A549 (cell line): ENCODE measurements around the gene PHLDA1. TPM values are rescaled to one million over a fixed set of nuclear protein-coding genes. Genes with fewer than 3 reads are reported as not detected.

Experiments used
- ATAC-seq, 2 experiments: fragments of 200-7000 bp in 1 of 2; fragments of >200 bp in 1 of 2; cut with Nextera tagmentation in 1 of 2; cut with Tn5 transposase in 1 of 2; 3 replicates each; pipeline versions ENCODE4 v1.8.0 to v1.9.1; 2018 to 2020; ENCODE audit warnings: mild to moderate bottlenecking in 1 of 2, moderate library complexity in 1 of 2
- CTCF ChIA-PET: fragments of 300-600 bp; sonication (Branson Sonifier 250); formaldehyde crosslinking; extraction: SDS; loops from one replicate; lab custom pipeline; 2021; ENCODE audit warnings: antibody characterized with exemption, inconsistent platforms; lab: Yijun Ruan, JAX
- POLR2A ChIA-PET: fragments of 350-600 bp; formaldehyde crosslinking; extraction: SDS; loops from one replicate; lab custom pipeline; 2021; ENCODE audit warnings: antibody characterized with exemption, inconsistent platforms; lab: Yijun Ruan, JAX
- DNase-seq, 2 experiments: peaks; one replicate each; pipeline versions ENCODE4 v3.0.0 to v3.0.0-alpha.2; 2011 to 2016; ENCODE audit warnings: low read depth in 1 of 2, low spot score in 1 of 2
- FAIRE-seq: peaks from 2 replicates; lab custom pipeline; 2011; peaks lifted over from hg19 to GRCh38; lab: Jason Lieb, UNC
- H3K27ac ChIP-seq, 2 experiments: fragments of >200 bp; sonication (Bioruptor Twin); formaldehyde crosslinking; 3 replicates each; pipeline ENCODE4 v1.5.1; 2016 to 2017
- H3K4me1 ChIP-seq: fragments of >200 bp; sonication (Bioruptor Twin); formaldehyde crosslinking; 3 replicates; pipeline ENCODE4 v1.6.1; 2016
- H3K4me2 ChIP-seq: fragments of >200 bp; sonication (Bioruptor Twin); formaldehyde crosslinking; 3 replicates; pipeline ENCODE4 v1.6.1; 2016
- H3K4me3 ChIP-seq: fragments of >200 bp; sonication (Bioruptor Twin); formaldehyde crosslinking; 3 replicates; pipeline ENCODE4 v1.5.1; 2016
- H3K9me3 ChIP-seq: fragments of >200 bp; sonication (Bioruptor Twin); formaldehyde crosslinking; 3 replicates; pipeline ENCODE4 v1.6.1; 2016
- BHLHE40 ChIP-seq: IDR thresholded peaks from 2 replicates; pipeline ENCODE4 v1.6.1; 2012; ENCODE audit warnings: low read depth, low read length, inconsistent platforms
- CHD2 ChIP-seq: fragments of 150-350 bp; IDR thresholded peaks from 2 replicates; pipeline ENCODE4 v1.6.1; 2014; ENCODE audit warnings: low read length; ENCODE audit not compliant: partially characterized antibody
- CTCF ChIP-seq: fragments of >200 bp; sonication (Bioruptor Twin); formaldehyde crosslinking; IDR thresholded peaks from 3 replicates; pipeline ENCODE4 v1.5.1; 2016
- EHMT2 ChIP-seq: fragments of 200-600 bp; sonication (generic); IDR thresholded peaks from 2 replicates; pipeline ENCODE4 v1.6.1; 2016; ENCODE audit warnings: antibody characterized with exemption, low read depth, mild to moderate bottlenecking, moderate library complexity
- FOSB ChIP-seq: fragments of 250-450 bp; sonication (Bioruptor Pico); IDR thresholded peaks from 2 replicates; pipeline ENCODE4 v1.5.0; 2020; ENCODE audit warnings: mild to moderate bottlenecking, moderate library complexity
- FOXS1 ChIP-seq: fragments of 250-450 bp; sonication (Bioruptor Pico); IDR thresholded peaks from 2 replicates; pipeline ENCODE4 v1.5.0; 2020; ENCODE audit warnings: mild to moderate bottlenecking, moderate library complexity
- GATA3 ChIP-seq: IDR thresholded peaks from 2 replicates; pipeline ENCODE4 v1.6.1; 2012; ENCODE audit warnings: borderline replicate concordance
- HES2 ChIP-seq: fragments of >200 bp; sonication (Bioruptor Twin); formaldehyde crosslinking; IDR thresholded peaks from 2 replicates; pipeline ENCODE4 v1.6.1; 2016
- HEYL ChIP-seq: fragments of 250-450 bp; sonication (Bioruptor Pico); IDR thresholded peaks from 2 replicates; pipeline ENCODE4 v1.8.0; 2021; ENCODE audit warnings: mild to moderate bottlenecking, moderate library complexity
- HOXA7 ChIP-seq: fragments of 250-450 bp; sonication (Bioruptor Pico); IDR thresholded peaks from 2 replicates; pipeline ENCODE4 v1.5.0; 2020; ENCODE audit warnings: mild to moderate bottlenecking, moderate library complexity
- HOXB13 ChIP-seq: fragments of 250-450 bp; sonication (Bioruptor Pico); IDR thresholded peaks from 2 replicates; pipeline ENCODE4 v1.5.0; 2020; ENCODE audit warnings: low read depth, mild to moderate bottlenecking, moderate library complexity
- HOXB5 ChIP-seq: fragments of 250-450 bp; sonication (Bioruptor Pico); IDR thresholded peaks from 2 replicates; pipeline ENCODE4 v1.5.0; 2020; ENCODE audit warnings: mild to moderate bottlenecking, moderate library complexity
- JUNB ChIP-seq: fragments of >200 bp; sonication (Bioruptor Twin); formaldehyde crosslinking; IDR thresholded peaks from 2 replicates; pipeline ENCODE4 v1.6.1; 2016
- KDM1A ChIP-seq: fragments of 200-600 bp; sonication (generic); IDR thresholded peaks from 2 replicates; pipeline ENCODE4 v1.6.1; 2016; ENCODE audit warnings: low read depth, mild to moderate bottlenecking
- KDM5A ChIP-seq: fragments of 200-600 bp; sonication (generic); IDR thresholded peaks from 2 replicates; pipeline ENCODE4 v1.6.1; 2016; ENCODE audit warnings: antibody characterized with exemption, mild to moderate bottlenecking
- MAZ ChIP-seq: fragments of 150-350 bp; IDR thresholded peaks from 2 replicates; pipeline ENCODE4 v1.6.1; 2014; ENCODE audit warnings: antibody characterized with exemption, low read depth, low read length, borderline replicate concordance
- MYC ChIP-seq: IDR thresholded peaks from 2 replicates; pipeline ENCODE4 v1.6.1; 2012; ENCODE audit warnings: mild to moderate bottlenecking, inconsistent platforms, low read length, improper control_type of control experiment, borderline replicate concordance
- NPAS2 ChIP-seq: fragments of 250-450 bp; sonication (Bioruptor Pico); IDR thresholded peaks from 2 replicates; pipeline ENCODE4 v1.8.0; 2022; ENCODE audit warnings: mild to moderate bottlenecking, moderate library complexity, borderline replicate concordance
- PBX3 ChIP-seq: IDR thresholded peaks from 2 replicates; pipeline ENCODE4 v1.6.1; 2012
- PHF8 ChIP-seq: fragments of 200-600 bp; sonication (generic); IDR thresholded peaks from 2 replicates; pipeline ENCODE4 v1.6.1; 2016; ENCODE audit warnings: low read depth, mild to moderate bottlenecking, antibody characterized with exemption, moderate library complexity, borderline replicate concordance
- RARB ChIP-seq: fragments of 250-450 bp; sonication (Bioruptor Pico); IDR thresholded peaks from 2 replicates; pipeline ENCODE4 v1.8.0; 2021; ENCODE audit warnings: mild to moderate bottlenecking, moderate library complexity
- RCOR1 ChIP-seq: fragments of 150-350 bp; IDR thresholded peaks from 2 replicates; pipeline ENCODE4 v1.6.1; 2014; ENCODE audit warnings: antibody characterized with exemption, low read length, low read depth
- REST ChIP-seq: fragments of 200-600 bp; sonication (generic); IDR thresholded peaks from 2 replicates; pipeline ENCODE4 v1.6.1; 2016; ENCODE audit warnings: antibody characterized with exemption, mild to moderate bottlenecking, moderate library complexity
- RFX5 ChIP-seq: fragments of 450-650 bp; IDR thresholded peaks from 2 replicates; pipeline ENCODE4 v1.7.1; 2014; ENCODE audit warnings: antibody characterized with exemption, mild to moderate bottlenecking, moderate library complexity
- SMC3 ChIP-seq: fragments of >200 bp; sonication (Bioruptor Twin); formaldehyde crosslinking; IDR thresholded peaks from 3 replicates; pipeline ENCODE4 v1.6.1; 2018; ENCODE audit warnings: inconsistent platforms
- USF2 ChIP-seq: fragments of 450-650 bp; IDR thresholded peaks from 2 replicates; pipeline ENCODE4 v1.6.1; 2014; ENCODE audit warnings: antibody characterized with exemption
- ZFP36 ChIP-seq: fragments of 450-650 bp; IDR thresholded peaks from 2 replicates; pipeline ENCODE4 v1.6.1; 2014; ENCODE audit warnings: borderline replicate concordance; ENCODE audit not compliant: partially characterized antibody
- ZNF302 ChIP-seq: fragments of 250-450 bp; sonication (Bioruptor Pico); IDR thresholded peaks from 2 replicates; pipeline ENCODE4 v1.9.0; 2021; ENCODE audit warnings: inconsistent platforms, mild to moderate bottlenecking, moderate library complexity
- WGBS: methylation state at CpG from one replicate; pipeline ENCODE4 v1.1.6; 2017; ENCODE audit errors: missing lambda C conversion rate; 5-methylcytosine and 5-hydroxymethylcytosine counted together
- polyA plus RNA-seq, 4 experiments: library from polyadenylated mRNA; depleted of rRNA in 3 of 4; stranded (reverse); fragments of >200 nt; fragmentation: RNase III in 1 of 4; extraction: RNeasy Plus Mini Kit Qiagen cat#74134 plus additional on column Dnase treatment in 1 of 4; gene quantifications; 2 replicates in 3 of 4; 3 replicates in 1 of 4; pipeline ENCODE4 v1.2.3, GENCODE V29; 2011 to 2017

Gene PHLDA1
- polyA plus RNA-seq, 2 of the 4 experiments (the other 2 are of a cell fraction), result 43.1 to 71.6 TPM

GRCh38 chr12:76012644-76013043 lies 18.9 kb downstream of the PHLDA1 start:
- WGBS, result 65% methylated on average over 4 of the region's 4 CpGs
- H3K4me3 ChIP-seq, result no peak overlapping the region
- no peak for FAIRE-seq
- H3K9me3 ChIP-seq, result no peaks in the 10 kb centered on the region
- peaks cover 14% of the 10 kb centered on the region for H3K4me1 ChIP-seq
- no peak for DNase-seq
- ChIA-PET POLR2A (no interaction called here), CTCF (interaction anchor here (0.6 to 1.5 kb wide), 3 partner anchors 10 to 18 kb away, joined by 3 to 4 read pairs (median 3); no protein-coding TSS in a partner anchor)
- no peak for ATAC-seq
- no peak for TF ChIP-seq EHMT2
- no peak for TF ChIP-seq KDM1A
- no peak for TF ChIP-seq RCOR1
- TF ChIP-seq PBX3, result no peak
- no peak for TF ChIP-seq HOXB5 (CRISPR knock-in tag)
- no peak for TF ChIP-seq GATA3
- no peak for TF ChIP-seq FOXS1 (CRISPR knock-in tag)
- TF ChIP-seq ZNF302 (CRISPR knock-in tag), result no peak
- TF ChIP-seq HOXA7 (CRISPR knock-in tag), result no peak
- no peak for TF ChIP-seq JUNB
- TF ChIP-seq USF2, result no peak
- TF ChIP-seq BHLHE40, result no peak
- no peak for TF ChIP-seq KDM5A
- TF ChIP-seq SMC3, result no peak
- TF ChIP-seq PHF8, result no peak
- TF ChIP-seq CTCF, result no peak
- TF ChIP-seq CHD2, result no peak
- no peak for TF ChIP-seq RFX5
- TF ChIP-seq HES2, result no peak
- peak overlapping the region in 1 of 2 experiments; percentile 38; a peak in 2 of 6 replicates for H3K27ac ChIP-seq
- H3K4me2 ChIP-seq, result no peak overlapping the region

- FAIRE-seq (no peak), DNase-seq (no peak), ATAC-seq (no peak)
- Histone ChIP-seq H3K27ac (peak overlapping the region in 1 of 2 experiments; percentile 38; a peak in 3 of 6 replicates), H3K4me1 (peaks cover 8% of the 10 kb centered on the region; the same call in 2 of the 3 replicates), H3K9me3 (no peaks in the 10 kb centered on the region), H3K4me2 (no peak overlapping the region), H3K4me3 (no peak overlapping the region)
- WGBS, result 76% methylated on average over 6 of the region's 6 CpGs
- ChIA-PET POLR2A (no interaction called here), CTCF (interaction anchor here (1.3 to 1.5 kb wide), 4 partner anchors 14 to 480 kb away, joined by 3 to 5 read pairs (median 4); no protein-coding TSS in a partner anchor)
- TF ChIP-seq MAZ (no peak), RARB (CRISPR knock-in tag) (no peak), KDM5A (no peak), ZFP36 (no peak), MYC (no peak), FOXS1 (CRISPR knock-in tag) (no peak), HOXB13 (CRISPR knock-in tag) (no peak), REST (no peak), NPAS2 (no peak), FOSB (CRISPR knock-in tag) (no peak), HEYL (CRISPR knock-in tag) (no peak)
Observed at GRCh38 chr12:76010732-76011458, 20.7 kb downstream of the PHLDA1 start.
